Esophagus muscularis mucosa (tissue), 4 donors: ENCODE measurements around the gene NUP62. TPM values are rescaled to one million over a fixed set of nuclear protein-coding genes. Genes with fewer than 3 reads are reported as not detected.

Source experiments
- DNase-seq: peaks from one replicate; pipeline ENCODE4 v3.0.0-alpha.2; 2017; ENCODE audit errors: extremely low spot score
- H3K27ac ChIP-seq, 4 donors: fragments of 200-600 bp; sonication (generic); replicated peaks in 1 of 4; 1 replicate in 3 of 4; 2 replicates in 1 of 4; pipeline ENCODE4 v1.5.1; 2016 to 2019; ENCODE audit warnings: mild to moderate bottlenecking in 1 of 4
- H3K27me3 ChIP-seq, 4 donors: fragments of 200-600 bp; sonication (generic); one replicate each; pipeline versions ENCODE4 v1.5.1 to v1.6.0; 2016 to 2019
- H3K36me3 ChIP-seq, 4 donors: fragments of 200-600 bp; sonication (generic); one replicate each; pipeline ENCODE4 v1.5.1; 2016 to 2019
- H3K4me1 ChIP-seq, 4 donors: fragments of 200-600 bp; sonication (generic); one replicate each; pipeline ENCODE4 v1.5.1; 2016 to 2019
- H3K4me3 ChIP-seq, 4 donors: fragments of 200-600 bp; sonication (generic); 1 replicate in 2 of 4; 2 replicates in 2 of 4; pipeline ENCODE4 v1.5.1; 2016 to 2019; ENCODE audit warnings: mild to moderate bottlenecking in 4 of 4, moderate library complexity in 1 of 4
- H3K9me3 ChIP-seq, 4 donors: fragments of 200-600 bp; sonication (generic); 1 replicate in 3 of 4; 2 replicates in 1 of 4; pipeline ENCODE4 v1.5.1; 2016 to 2019
- EP300 ChIP-seq: sonication (generic); formaldehyde crosslinking; IDR thresholded peaks from one replicate; pipeline ENCODE4 v1.6.1; 2017; ENCODE audit warnings: antibody characterized with exemption
- POLR2A ChIP-seq: fragments of 450-650 bp; IDR thresholded peaks from one replicate; pipeline ENCODE4 v1.6.1; 2017; ENCODE audit warnings: antibody characterized with exemption, moderate library complexity, mild to moderate bottlenecking, low read depth
- POLR2AphosphoS5 ChIP-seq, 2 donors: sonication (generic); formaldehyde crosslinking; IDR thresholded peaks; one replicate each; pipeline ENCODE4 v1.6.1; 2017; ENCODE audit warnings: antibody characterized with exemption in 2 of 2
- WGBS: methylation state at CpG from one replicate; pipeline ENCODE4 v1.1.5; 2018; 5-methylcytosine and 5-hydroxymethylcytosine counted together
- intact Hi-C: fragments of 100-400 bp; cut with DNase I; formaldehyde crosslinking; loops from one replicate; pipeline ENCODE4 v1.15.1; 2023
- total RNA-seq, 4 donors: library from RNA; depleted of rRNA; stranded (reverse); fragments of >200 nt; gene quantifications; one replicate each; pipeline versions ENCODE4 v1.1.0 to v1.2.1, GENCODE V29; 2016
- TF ChIP-seq, protein P1 (sequence below), 3 experiments: fragments of 200-600 bp in 2 of 3; fragments of 450-650 bp in 1 of 3; sonication (generic) in 2 of 3; IDR thresholded peaks; one replicate each; pipeline ENCODE4 v1.5.1; 2017 to 2019; ENCODE audit warnings: antibody characterized with exemption in 3 of 3, mild to moderate bottlenecking in 2 of 3, moderate library complexity in 1 of 3

Gene NUP62
- total RNA-seq, 4 donors from 2014 or later: 27.0 to 44.3 (median 35.9) TPM

DNA sequence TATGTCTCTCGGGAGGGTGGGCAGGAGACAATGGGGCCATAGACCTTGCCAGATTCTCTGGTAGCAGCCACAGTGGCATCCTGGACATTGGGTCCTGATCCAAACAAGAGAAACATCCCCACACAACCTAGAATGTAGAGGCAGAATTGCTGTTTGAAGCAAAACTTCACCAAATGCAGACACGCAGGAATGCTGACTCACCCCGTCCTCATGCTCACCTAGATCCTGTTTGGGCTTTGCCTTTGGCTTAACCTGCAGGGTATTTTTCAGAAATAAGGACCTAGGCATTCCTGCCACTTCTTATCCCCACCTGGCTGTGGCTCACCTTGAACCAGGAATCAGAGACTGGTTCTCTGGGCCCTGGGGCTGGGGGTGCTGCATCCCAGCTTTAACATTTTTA, 44.5 kb downstream of the NUP62 start:
- WGBS: 95% methylated on average over 3 of the region's 3 CpGs
- peaks cover 1 to 11% (median 4%) of the 10 kb centered on the region in 4 donors for H3K4me1 ChIP-seq
- no peak overlapping the region for H3K27ac ChIP-seq
- H3K27me3 ChIP-seq: peaks cover 0 to 8% (median 0%) of the 10 kb centered on the region in 4 donors
- TF ChIP-seq POLR2A (no peak), EP300 (no peak), POLR2AphosphoS5 (IDR thresholded peaks at IDR 0.05) (no peak)
- TF ChIP-seq, protein P1, sequence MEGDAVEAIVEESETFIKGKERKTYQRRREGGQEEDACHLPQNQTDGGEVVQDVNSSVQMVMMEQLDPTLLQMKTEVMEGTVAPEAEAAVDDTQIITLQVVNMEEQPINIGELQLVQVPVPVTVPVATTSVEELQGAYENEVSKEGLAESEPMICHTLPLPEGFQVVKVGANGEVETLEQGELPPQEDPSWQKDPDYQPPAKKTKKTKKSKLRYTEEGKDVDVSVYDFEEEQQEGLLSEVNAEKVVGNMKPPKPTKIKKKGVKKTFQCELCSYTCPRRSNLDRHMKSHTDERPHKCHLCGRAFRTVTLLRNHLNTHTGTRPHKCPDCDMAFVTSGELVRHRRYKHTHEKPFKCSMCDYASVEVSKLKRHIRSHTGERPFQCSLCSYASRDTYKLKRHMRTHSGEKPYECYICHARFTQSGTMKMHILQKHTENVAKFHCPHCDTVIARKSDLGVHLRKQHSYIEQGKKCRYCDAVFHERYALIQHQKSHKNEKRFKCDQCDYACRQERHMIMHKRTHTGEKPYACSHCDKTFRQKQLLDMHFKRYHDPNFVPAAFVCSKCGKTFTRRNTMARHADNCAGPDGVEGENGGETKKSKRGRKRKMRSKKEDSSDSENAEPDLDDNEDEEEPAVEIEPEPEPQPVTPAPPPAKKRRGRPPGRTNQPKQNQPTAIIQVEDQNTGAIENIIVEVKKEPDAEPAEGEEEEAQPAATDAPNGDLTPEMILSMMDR (IDR thresholded peaks at IDR 0.05): no peak
- intact Hi-C loops: no loop called here
- H3K9me3 ChIP-seq: no peaks in the 10 kb centered on the region
- DNase-seq: no peak
- peaks cover 58 to 98% (median 81%) of the 10 kb centered on the region in 4 donors for H3K36me3 ChIP-seq
- H3K4me3 ChIP-seq: no peak overlapping the region

GRCh38 chr19:49884109-49884508, 45.2 kb downstream of the NUP62 start:
- peaks cover 58 to 100% (median 87%) of the 10 kb centered on the region in 4 donors for H3K36me3 ChIP-seq
- TF ChIP-seq, protein P1 (IDR thresholded peaks at IDR 0.05): no peak
- TF ChIP-seq POLR2AphosphoS5 (IDR thresholded peaks at IDR 0.05) (no peak), POLR2A (no peak), EP300 (no peak)
- no peak for DNase-seq
- no peaks in the 10 kb centered on the region for H3K9me3 ChIP-seq
- intact Hi-C loops: no loop called here
- H3K27me3 ChIP-seq: peaks cover 0 to 2% (median 0%) of the 10 kb centered on the region in 4 donors
- WGBS: 96% methylated on average over 11 of the region's 18 CpGs
- peaks cover 1 to 14% (median 4%) of the 10 kb centered on the region in 4 donors for H3K4me1 ChIP-seq
- H3K4me3 ChIP-seq: no peak overlapping the region
- no peak overlapping the region for H3K27ac ChIP-seq

- Histone ChIP-seq H3K4me1 (peaks cover 11 to 24% (median 15%) of the 10 kb centered on the region in 4 donors), H3K27me3 (no peaks in the 10 kb centered on the region), H3K4me3 (no peak overlapping the region), H3K9me3 (no peaks in the 10 kb centered on the region), H3K27ac (no peak overlapping the region), H3K36me3 (peaks cover 54 to 96% (median 85%) of the 10 kb centered on the region in 4 donors)
- no peak for DNase-seq
- TF ChIP-seq, protein P1 (IDR thresholded peaks at IDR 0.05): no peak
- TF ChIP-seq POLR2AphosphoS5 (IDR thresholded peaks at IDR 0.05) (no peak), EP300 (no peak), POLR2A (no peak)
- 98% methylated on average over 5 of the region's 5 CpGs for WGBS
- intact Hi-C loops: no loop called here
These were observed 46.2 kb downstream of the NUP62 start for GRCh38 chr19:49883094-49883493.

DNA sequence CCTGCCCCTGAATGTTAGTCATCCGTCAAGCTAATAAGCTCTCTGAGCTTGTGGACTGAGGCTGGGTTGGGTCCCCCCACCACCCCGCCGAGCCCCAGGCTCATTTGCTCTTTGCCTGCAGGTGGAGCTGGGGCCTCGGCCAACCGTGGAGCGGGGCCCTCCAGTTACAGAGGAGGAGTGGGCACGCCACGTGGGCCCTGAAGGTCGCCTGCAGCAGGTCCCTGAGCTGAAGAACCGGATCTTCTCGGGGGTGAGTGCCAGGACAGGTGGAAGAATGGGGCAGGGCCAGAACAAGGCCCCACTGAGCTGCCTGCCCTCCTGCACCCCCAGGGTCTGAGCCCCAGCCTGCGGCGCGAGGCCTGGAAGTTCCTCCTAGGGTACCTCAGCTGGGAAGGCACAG, 46.7 kb downstream of the NUP62 start:
- WGBS: 100% methylated on average over 8 of the region's 14 CpGs
- Histone ChIP-seq H3K36me3 (peaks cover 54 to 92% (median 82%) of the 10 kb centered on the region in 4 donors), H3K9me3 (no peaks in the 10 kb centered on the region), H3K4me3 (no peak overlapping the region), H3K27ac (no peak overlapping the region), H3K27me3 (no peaks in the 10 kb centered on the region), H3K4me1 (peaks cover 12 to 25% (median 17%) of the 10 kb centered on the region in 4 donors)
- no peak for TF ChIP-seq EP300
- TF ChIP-seq, protein P1 (IDR thresholded peaks at IDR 0.05): no peak
- no peak for TF ChIP-seq POLR2A
- TF ChIP-seq POLR2AphosphoS5 (IDR thresholded peaks at IDR 0.05): no peak
- intact Hi-C loops: no loop called here
- DNase-seq: no peak
